MCF 10A (cell line): Measurements from ENCODE around the gene MSLN. TPM values are rescaled to one million over a fixed set of nuclear protein-coding genes. Genes with fewer than 3 reads are reported as not detected.
"Not testable (repeated sequence)": the region's sequence is repeated elsewhere in the genome, so short reads cannot be mapped to it uniquely, and the experiment has no call there.

ENCODE experiments used
- BruUV-seq: library from RNA; stranded (reverse); fragments of 400-500 nt; replicated peaks from 2 replicates; lab custom pipeline; 2021; lab: Mats Ljungman, UMichigan
- CTCF ChIA-PET: fragments of 300-600 bp; sonication (Branson Sonifier 250); formaldehyde crosslinking; extraction: SDS; loops from one replicate; lab custom pipeline; 2021; ENCODE audit warnings: antibody characterized with exemption, inconsistent platforms; lab: Yijun Ruan, JAX
- POLR2A ChIA-PET: fragments of 300-600, 350-650 bp; sonication (Branson Sonifier 250); formaldehyde crosslinking; extraction: SDS; loops from one replicate; lab custom pipeline; 2020; ENCODE audit warnings: antibody characterized with exemption, inconsistent platforms; lab: Yijun Ruan, JAX
- DNase-seq: peaks from one replicate; pipeline ENCODE4 v3.0.0-alpha.2; 2018; ENCODE audit not compliant: unreplicated experiment
- H3K27ac Mint-ChIP-seq: one replicate; pipeline ENCODE4 v1.8.0; 2022; ENCODE audit warnings: mild to moderate bottlenecking, low read depth, mixed read lengths; ENCODE audit not compliant: unreplicated experiment
- H3K27me3 Mint-ChIP-seq: one replicate; pipeline ENCODE4 v1.8.0; 2022; ENCODE audit warnings: mixed read lengths; ENCODE audit not compliant: insufficient read depth, unreplicated experiment
- H3K36me3 Mint-ChIP-seq: one replicate; pipeline ENCODE4 v1.8.0; 2022; ENCODE audit warnings: mild to moderate bottlenecking, moderate library complexity, mixed read lengths; ENCODE audit not compliant: insufficient read depth, unreplicated experiment
- H3K4me1 Mint-ChIP-seq: one replicate; pipeline ENCODE4 v1.8.0; 2022; ENCODE audit warnings: mixed read lengths; ENCODE audit not compliant: insufficient read depth, unreplicated experiment
- H3K4me3 Mint-ChIP-seq: one replicate; pipeline ENCODE4 v1.8.0; 2022; ENCODE audit warnings: mild to moderate bottlenecking, moderate library complexity, mixed read lengths; ENCODE audit not compliant: unreplicated experiment
- H3K9me3 Mint-ChIP-seq: one replicate; pipeline ENCODE4 v1.8.0; 2022; ENCODE audit warnings: mixed read lengths; ENCODE audit not compliant: unreplicated experiment
- CTCF ChIP-seq: fragments of 200-600 bp; IDR thresholded peaks from one replicate; pipeline ENCODE4 v1.8.0; 2022; ENCODE audit warnings: antibody characterized with exemption, mild to moderate bottlenecking; ENCODE audit not compliant: unreplicated experiment
- intact Hi-C: fragments of 100-400 bp; cut with micrococcal nuclease; formaldehyde crosslinking; loops from 2 replicates; pipeline ENCODE4 v1.14.1; 2022
- total RNA-seq: library from RNA; stranded (reverse); gene quantifications from 2 replicates; pipeline ENCODE4 v1.2.3, GENCODE V29; 2022

The MSLN gene
- total RNA-seq, 1 experiment from 2014 or later, result 25.2 TPM

- CTCF ChIA-PET, result interaction anchor here (0.6 to 3.9 kb wide), 29 partner anchors 8 to 646 kb away, joined by 3 to 34 read pairs (median 4); partner anchors contain the start of genes ANTKMT, CHTF18, CIAO3 and HAGHL
- not testable (repeated sequence) for BruUV-seq, H3K9me3 Mint-ChIP-seq, H3K36me3 Mint-ChIP-seq, H3K27me3 Mint-ChIP-seq
- intact Hi-C loops, result loop anchor here (1.0 kb wide), 1 partner anchor 73 kb away; no protein-coding TSS in a partner anchor
- peaks cover 20% of the 10 kb centered on the region for H3K4me1 Mint-ChIP-seq
- peak overlapping the region; percentile 42 for H3K4me3 Mint-ChIP-seq
- POLR2A ChIA-PET, result interaction anchor here (0.6 to 8.8 kb wide), 20 partner anchors 9 to 125 kb away, joined by 3 to 124 read pairs (median 4); partner anchors contain the start of genes ANTKMT, CCDC78, CIAO3 and HAGHL
- TF ChIP-seq CTCF, result peak; percentile 58
- H3K27ac Mint-ChIP-seq, result peak overlapping the region; percentile 72
- peak; percentile 96 for DNase-seq
Observed at GRCh38 chr16:712740-713250, 47.7 kb upstream of the MSLN start.

- no peak for DNase-seq
- Mint-ChIP-seq H3K4me3 (peak overlapping the region; percentile 60), H3K36me3 (peaks cover 12% of the 10 kb centered on the region), H3K27me3 (no peaks in the 10 kb centered on the region), H3K27ac (no peak overlapping the region), H3K9me3 (no peaks in the 10 kb centered on the region), H3K4me1 (peaks cover 18% of the 10 kb centered on the region)
- no peak for TF ChIP-seq CTCF
- no TSS peak for BruUV-seq
- CTCF ChIA-PET, result interaction anchor here (0.6 to 1.6 kb wide), 5 partner anchors 10 to 71 kb away, joined by 3 to 6 read pairs (median 4); no protein-coding TSS in a partner anchor
- POLR2A ChIA-PET, result interaction anchor here (1.2 to 8.8 kb wide), 6 partner anchors 10 to 74 kb away, joined by 3 to 124 read pairs (median 9); partner anchors contain the start of genes ANTKMT, CCDC78, CHTF18 and CIAO3
- intact Hi-C loops, result no loop called here
Observed at GRCh38 chr16:714079-714478, 46.5 kb upstream of the MSLN start.

GRCh38 chr16:714558-715476, 45.7 kb upstream of the MSLN start, which contains the start of gene METRN:
Gene METRN, plus strand, starts transcription at chr16:715118. Its CDS starts 172 bp downstream, at chr16:715290.
- no peaks in the 10 kb centered on the region for H3K27me3 Mint-ChIP-seq

More at GRCh38 chr16:714558-715476, 45.7 kb upstream of the MSLN start, which contains the start of gene METRN:
- DNase-seq, result peak; percentile 83
- Mint-ChIP-seq H3K9me3 (no peaks in the 10 kb centered on the region), H3K27ac (peak within 1 kb of the TSS; percentile 16), H3K36me3 (peaks cover 19% of the 10 kb centered on the region), H3K4me3 (peak within 1 kb of the TSS; percentile 76), H3K4me1 (peaks cover 21% of the 10 kb centered on the region)
- CTCF ChIA-PET, result interaction anchor here (0.5 to 1.6 kb wide), 5 partner anchors 8 to 71 kb away, joined by 3 to 6 read pairs (median 4); no protein-coding TSS in a partner anchor
- TF ChIP-seq CTCF, result no peak
- no TSS peak for BruUV-seq
- POLR2A ChIA-PET, result interaction anchor here (0.6 to 8.8 kb wide), 20 partner anchors 9 to 706 kb away, joined by 3 to 124 read pairs (median 4); partner anchors contain the start of genes ANTKMT, CCDC78, CHTF18 and CIAO3
- intact Hi-C loops, result no loop called here
